HG03064 (cell line): ENCODE measurements around the gene TMEM184C.

ENCODE experiments used
- ATAC-seq: cut with Tn5 transposase; IDR thresholded peaks from one replicate; pipeline ENCODE4 v1.9.1; 2021; ENCODE audit warnings: low read depth; ENCODE audit not compliant: unreplicated experiment

Gene TMEM184C

DNA sequence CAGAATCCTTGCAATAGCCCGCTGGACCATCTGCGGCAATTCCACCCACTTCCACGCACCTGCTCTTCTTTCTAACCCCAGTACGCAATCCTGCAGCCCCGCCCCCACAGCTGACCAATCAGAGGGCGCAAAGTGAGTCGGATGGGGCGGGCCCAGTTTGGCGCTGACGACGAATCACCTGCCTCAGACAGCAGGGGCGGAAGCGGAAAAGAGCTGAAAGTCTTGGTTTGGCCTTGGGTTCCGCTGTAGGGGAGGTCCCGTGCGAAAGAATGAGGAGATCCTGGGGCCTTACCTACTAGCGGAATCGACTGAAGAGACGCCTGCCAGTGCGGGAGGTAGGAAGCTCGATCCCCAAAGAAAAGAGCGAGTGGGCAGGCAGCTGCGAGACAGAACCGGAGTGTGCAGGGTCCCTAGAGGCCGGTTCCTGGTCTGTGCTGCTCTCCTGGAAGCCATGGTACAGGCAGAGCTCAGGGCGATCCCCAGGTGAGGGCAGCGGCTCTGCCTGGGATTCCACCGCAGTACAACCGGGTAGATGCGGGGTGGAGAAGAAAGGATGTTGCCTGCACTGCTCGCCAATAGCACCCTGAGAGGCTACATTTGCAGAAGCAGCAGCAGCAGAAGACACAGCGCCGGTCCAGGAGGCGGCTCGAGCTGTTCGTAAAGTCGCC, at the start of gene TMEM184C:
Gene TMEM184C, plus strand, starts transcription at position 225 of the 668 bp plus-strand sequence. CDS start 560 bp downstream, outside the sequence.
- peak; percentile 99 for ATAC-seq

DNA sequence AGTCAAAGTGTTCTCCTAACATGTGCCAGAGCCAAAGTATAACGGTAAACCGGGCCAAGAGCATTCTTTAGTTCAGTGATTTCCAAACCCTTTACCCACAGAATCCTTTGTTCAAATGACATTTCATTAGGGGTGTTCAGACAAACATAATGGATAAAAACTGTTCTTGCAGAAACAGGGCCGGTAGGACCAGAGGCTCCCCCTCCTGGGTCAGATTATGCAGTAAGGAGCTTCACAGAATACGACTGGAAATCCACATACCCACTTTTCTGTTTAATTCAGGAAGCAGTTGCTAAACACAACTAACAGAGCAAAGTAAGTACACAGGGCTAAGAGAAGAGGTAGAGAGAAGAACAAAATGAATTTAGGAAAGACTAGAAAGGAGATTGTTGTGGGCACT, 46.6 kb upstream of the TMEM184C start:
- ATAC-seq = no peak

DNA sequence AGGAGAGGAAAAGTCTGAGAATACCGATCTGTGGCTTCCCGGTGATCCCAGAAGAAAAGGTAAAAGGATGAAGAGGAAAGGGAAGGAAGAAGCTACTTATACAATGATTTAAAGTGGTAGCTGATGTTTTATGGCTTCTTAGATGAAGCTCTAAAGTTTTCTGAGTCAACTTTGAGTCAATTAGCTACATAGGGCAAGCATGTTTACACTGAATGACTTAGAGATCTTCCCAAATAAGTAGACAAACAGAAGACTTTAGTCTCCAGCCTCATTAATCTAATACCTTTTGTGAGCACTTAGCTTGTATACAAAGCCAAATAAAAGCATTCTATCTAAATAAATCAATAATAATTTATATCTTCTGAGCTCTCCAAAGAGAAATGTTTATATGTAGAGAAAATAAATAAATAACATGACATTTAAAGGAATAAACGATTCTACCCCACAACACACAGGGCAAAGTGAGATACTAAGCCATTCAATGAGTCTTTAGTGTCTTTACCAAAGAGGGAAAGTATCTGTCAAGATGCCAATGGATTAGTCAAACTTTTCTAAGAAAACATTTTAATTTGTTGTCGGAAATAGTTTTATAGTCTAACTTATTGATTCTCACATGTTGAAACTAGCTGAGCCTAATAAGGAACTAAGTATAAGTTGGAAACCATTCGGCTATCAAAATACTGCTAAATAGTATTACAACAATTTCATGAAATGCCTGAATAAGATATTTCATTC, 46.0 kb upstream of the TMEM184C start:
- ATAC-seq = no peak

DNA sequence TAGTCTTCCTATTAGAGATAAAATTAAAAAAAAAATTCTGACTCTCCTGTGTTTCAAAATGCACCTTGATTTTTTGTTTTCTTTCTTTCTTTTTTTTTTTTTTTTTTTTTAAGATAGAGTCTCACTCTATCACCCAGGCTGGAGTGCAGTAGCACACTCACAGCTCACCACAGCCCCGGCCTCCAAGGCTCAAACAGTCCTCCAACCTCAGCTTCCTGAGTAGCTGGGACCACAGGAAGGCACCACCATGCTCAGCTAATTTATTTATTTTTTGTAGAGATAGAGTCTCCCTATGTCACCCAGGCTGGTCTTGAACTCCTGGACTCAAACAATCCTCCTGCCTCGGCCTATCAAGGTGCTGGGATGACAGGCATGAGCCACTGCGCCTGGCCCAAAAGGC, 41.1 kb upstream of the TMEM184C start:
- no peak for ATAC-seq

DNA sequence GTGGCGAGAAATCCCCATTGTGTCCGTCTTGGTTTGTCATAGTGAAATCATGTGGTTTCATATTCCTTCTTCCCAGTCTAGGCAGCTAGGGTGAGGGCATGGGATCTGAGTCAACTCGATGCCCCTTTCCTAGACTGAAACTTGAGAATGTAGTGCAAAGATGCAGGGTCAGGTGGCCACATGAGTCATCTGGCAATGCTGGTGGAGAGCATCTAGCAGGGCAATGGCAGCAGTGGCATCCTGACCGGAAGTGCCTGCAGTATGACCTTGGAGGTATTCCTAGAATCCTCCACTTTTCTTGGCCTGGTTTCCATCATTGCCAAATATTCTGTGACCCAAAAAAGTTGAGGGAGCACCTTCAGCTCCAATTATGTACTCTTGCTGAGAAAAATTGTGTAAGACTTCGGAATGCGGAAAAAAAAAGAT, 39.1 kb upstream of the TMEM184C start:
- no peak for ATAC-seq

DNA sequence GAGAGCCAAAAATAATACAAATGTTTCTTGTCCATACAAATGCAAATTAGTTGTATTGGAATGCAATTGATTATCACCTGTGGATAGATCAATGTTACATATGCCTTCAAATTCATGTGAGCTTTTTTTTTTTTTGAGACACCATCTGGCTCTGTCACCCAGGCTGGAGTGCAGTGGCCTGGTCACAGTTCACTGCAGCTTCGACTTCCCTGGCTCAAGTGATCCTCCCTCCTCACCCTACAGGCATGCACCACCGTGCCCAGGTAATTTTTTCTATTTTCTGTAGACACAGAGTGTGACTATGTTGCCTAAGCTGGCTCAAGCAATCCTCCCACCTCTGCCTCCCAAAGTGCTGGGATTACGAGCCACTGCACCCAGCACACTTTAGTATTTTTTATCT, 38.6 kb upstream of the TMEM184C start:
- no peak for ATAC-seq

DNA sequence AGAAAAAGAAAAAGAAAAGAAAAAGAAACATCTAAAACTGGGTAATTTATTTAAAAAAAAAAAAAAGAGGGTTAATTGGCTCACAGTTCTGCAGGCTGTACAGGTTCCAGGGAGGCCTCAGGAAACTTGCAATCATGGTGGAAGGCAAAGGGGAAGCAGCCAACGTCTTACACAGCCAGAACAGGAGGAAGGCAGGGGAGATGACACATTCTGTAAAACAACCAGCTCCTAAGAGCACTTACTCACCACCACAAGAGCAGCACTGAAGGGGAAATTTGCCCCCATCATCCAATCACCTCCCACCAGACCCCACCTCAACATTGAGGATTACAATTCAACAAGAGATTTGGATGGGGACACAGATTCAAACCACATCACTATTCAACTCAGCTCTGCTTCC, 36.8 kb upstream of the TMEM184C start:
- no peak for ATAC-seq

DNA sequence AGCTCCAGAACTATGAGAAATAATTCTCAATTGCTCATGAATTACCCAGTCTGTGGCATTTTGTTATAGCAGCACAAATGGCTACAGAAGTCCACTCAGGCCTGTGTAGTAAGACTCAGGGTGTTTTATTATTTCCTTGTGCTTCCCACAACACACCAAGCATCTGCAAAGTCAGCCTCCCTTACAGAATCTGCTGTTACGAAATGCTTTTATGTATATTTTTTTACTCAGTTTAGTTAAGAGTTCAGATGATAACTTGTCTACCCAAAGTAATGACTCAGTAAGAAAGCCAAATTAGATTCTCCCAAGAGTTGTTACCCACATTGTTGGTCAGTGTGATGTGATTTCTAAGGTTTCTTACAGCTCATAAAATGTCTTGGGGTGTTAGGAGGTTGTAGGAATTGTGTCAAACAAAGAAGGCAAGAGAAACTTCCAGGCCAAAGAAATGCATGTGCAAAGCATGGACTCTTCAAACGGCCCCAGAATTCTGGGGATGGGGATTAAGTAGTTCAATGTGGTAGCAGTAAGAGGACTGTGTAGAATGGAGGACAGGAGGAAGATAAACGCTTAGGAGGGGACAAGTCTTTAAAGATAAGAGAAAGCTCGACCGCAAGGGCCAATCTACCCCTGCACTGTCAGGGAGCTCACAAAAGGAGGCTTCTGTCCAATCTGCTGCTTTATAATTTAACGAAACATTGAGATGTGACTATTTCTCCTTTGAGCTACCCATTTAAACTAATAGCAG, 35.4 kb upstream of the TMEM184C start:
- no peak for ATAC-seq

DNA sequence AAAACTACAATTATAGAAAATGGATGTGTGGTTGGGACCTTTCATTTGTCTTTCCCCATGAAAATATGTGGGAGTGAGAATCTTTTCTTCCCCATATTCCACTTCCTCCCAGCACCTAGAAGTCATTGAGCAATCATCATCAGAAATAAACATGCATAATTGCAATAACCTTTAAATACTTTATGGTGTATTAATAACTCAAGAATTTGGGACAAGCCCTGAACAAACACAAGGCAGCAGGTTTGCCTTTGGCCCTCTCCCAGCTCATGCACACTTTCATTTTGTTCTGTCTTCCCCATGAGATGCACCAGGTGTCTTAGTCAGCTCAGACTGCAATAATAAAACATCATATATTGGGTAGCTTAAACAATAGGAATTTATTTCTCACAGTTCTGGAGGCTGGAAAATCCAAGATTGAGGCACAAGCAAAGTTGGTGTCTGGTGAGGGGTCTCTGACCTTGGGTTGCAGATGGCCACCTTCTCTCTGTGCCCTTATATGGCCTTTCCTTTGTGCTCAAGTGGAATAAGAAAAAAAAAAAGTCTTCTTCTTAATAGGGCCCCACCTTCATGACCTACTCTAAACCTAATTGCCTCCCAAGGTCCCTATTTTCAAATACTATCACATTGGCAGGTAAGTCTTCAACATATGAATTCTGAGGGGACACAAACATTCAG, 34.7 kb upstream of the TMEM184C start:
- no peak for ATAC-seq

DNA sequence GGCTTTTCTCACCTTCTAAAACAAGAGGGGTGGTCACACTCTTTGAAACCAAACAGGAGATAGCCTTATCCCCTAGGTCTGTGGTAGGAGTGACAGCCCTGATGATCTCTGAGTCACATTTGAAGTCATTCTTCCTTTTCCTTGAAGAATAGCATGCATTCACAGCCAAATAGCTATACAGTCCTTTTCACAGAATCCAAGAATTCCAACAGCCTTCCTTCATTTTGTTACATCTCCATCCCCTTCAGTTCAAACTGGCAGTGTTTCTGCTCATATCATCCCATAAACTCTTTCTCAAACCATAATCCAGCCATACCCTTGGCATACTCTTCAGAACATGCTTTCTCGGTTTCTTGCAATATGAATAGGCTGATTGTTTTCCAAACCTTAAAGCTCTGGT, 33.3 kb upstream of the TMEM184C start:
- ATAC-seq = no peak

DNA sequence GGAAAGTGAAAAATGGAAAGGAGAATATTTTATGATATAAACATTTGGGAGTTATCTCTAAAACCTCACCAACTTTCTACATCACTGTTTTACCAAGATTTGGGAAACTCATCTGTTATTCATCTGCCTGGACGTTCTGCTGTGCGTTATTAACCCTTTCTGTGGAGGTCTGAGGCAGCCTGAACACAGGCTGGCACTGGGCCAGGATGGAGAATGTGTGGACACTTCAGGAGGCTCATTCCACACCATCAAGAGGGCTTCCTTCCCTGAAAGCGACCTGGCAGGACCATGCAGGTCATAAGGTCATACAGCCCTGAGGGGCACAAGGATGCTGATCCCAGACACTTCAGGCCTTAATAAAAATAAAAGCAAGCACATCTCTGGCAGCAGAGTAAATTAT, 31.2 kb upstream of the TMEM184C start:
- ATAC-seq = no peak

DNA sequence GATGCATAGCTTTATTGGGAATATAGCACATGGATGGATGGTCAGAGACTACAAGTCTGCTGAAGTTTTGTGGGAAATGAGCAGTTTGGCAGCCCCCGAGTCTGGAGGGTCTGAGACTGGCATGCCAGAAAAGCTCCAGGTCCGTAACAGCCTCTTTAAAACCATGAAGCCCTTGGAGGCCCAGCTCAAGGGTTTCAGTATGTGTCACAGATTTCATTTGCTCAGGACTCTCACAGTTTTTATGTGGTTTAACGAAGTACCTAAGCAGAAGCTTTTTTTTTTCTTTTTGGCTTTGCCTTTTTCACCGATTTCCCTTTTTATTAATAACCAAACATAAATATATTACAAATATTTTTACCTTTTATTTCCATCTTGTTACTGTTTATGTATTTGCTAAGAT, 30.6 kb upstream of the TMEM184C start:
- ATAC-seq = peak; percentile 79

DNA sequence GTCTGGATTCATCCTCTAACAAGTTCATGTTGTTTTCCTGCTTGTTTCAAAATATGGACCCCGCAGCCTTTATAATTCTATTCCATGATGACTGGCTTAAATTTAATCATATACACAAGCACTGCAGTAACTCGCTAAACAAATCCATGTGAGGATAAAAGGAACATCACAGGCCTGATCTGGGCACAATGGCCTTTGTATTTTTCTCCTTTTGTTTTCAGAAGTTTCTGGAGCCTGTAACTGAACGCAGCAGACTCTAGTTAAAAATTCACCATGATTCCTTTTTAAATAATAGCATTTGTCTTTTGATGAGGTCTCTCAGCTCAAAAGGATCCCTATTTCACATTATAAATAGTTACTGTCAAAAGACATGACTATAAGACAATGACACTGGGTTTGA, 30.2 kb upstream of the TMEM184C start:
- ATAC-seq = no peak

DNA sequence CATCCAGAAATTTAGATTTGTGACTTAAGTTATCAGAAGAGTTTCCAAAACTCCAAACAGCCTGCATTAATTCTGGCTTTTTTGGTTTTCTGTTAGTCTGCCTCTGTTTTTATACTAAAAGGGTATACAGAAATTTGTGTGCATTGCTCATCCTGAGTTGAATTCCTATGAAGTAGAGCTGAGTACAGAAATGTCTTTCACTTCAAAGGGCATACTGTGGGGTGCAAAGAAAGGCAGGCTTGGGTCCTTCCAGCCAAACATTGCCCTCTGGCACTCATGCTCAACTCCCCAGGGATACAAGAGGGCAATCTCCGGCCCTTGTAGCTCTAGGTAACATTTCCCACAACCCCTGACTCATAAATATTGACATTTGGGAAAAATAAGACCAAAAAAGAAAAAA, 27.6 kb upstream of the TMEM184C start:
- no peak for ATAC-seq

DNA sequence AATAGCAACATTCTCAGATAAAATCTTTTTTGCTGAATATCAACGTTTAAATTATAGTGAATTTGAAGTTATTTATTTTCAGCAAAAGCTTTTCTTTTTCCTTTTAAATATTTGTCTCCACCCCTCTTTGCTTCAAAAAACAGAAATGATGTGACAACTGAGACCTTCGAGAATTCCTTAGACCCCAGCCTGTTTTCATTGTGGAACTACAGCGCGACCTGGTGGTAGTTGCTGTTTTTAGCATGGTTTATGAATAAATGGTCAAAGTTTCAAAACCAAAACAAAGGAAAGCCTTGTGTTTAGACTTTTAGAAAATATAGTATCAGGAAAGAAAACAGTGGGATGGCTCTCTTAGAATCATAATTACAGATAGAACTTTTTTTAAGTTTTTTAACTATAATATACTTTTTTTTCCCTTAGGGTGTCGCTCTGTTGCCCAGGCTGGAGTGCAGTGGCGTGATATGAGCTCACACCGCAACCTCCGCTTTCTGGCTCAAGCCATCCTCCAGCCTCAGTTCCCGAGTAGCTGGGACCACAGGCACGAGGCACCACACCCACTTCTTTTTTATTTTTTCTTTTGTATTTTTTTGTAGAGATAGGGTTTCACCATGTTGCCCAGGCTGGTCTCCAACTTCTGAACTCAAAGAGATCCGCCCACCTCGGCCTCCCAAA, 26.8 kb upstream of the TMEM184C start:
- ATAC-seq = no peak

DNA sequence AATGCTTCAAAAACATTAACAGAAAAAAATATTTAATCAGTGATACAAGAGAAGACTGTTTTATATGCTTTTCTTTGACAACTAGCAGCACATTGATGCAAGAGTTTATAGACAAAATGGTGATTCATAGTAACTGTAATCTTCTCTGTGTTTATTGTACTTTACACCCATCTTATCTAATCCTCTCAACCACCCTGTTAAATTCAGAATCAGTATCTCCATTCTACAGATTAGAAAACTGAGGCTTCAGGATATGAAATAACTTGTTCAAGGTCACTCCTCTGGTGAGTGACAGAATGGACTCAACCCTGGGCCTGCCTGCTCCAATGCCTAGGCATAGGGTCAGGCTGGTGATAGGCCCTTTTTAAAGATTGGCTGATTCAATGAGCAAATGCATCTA, 26.1 kb upstream of the TMEM184C start:
- no peak for ATAC-seq

DNA sequence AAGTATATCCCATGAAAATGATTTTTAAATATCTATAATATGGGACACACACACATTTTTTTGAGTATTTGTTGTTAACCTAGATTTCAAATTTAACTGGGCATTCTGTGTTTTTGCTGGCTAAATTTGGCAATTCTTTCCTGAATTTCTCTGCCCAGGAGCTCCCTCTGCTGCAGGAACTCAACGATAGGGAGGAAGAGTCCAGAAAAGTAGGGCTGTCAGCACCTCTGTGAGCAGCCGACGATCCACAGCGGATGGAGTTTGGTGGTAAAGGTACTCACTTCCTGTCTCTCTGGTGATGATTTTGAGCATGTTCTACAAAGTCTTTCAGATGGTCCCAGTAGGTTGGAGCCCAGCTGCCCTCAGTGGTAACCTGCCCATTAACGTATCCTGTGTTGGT, 23.1 kb upstream of the TMEM184C start:
- ATAC-seq = no peak

DNA sequence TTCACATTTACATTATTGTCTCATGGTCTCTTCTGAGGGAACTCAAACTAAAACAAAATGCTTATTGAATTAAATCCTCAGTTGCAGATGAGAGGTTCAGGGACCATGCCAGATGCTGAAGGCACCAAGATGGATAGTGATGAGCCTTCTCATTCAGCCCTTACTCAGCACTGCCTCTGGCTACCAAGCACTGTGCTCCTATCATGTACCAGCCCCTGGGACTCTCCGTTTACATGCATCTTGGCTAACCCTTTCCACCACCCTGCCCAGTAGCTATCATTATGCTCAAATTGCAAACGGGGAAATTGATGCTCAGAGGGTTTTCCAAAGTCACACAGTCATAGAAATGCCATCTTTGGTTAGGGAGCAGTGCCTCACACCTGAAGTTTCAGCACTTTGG, 22.6 kb upstream of the TMEM184C start:
- no peak for ATAC-seq

DNA sequence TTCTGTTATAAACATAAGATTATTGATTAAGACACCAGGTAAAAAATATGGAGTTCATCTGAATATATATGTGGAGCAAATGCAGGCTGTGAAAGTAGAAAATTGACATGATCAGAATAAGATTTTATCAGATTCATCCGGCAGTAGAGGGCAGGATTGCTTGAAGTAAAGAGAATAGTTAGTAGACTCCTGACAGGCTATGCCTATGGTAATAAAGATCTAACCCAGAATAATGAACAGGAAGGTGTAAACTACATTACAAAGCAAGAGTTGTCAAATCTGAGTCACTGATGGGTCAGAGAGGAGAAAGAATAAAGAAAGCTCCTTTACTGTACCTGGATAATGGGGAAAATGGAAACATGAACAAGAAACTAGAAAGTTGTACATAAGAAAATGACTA, 20.8 kb upstream of the TMEM184C start:
- ATAC-seq = no peak

DNA sequence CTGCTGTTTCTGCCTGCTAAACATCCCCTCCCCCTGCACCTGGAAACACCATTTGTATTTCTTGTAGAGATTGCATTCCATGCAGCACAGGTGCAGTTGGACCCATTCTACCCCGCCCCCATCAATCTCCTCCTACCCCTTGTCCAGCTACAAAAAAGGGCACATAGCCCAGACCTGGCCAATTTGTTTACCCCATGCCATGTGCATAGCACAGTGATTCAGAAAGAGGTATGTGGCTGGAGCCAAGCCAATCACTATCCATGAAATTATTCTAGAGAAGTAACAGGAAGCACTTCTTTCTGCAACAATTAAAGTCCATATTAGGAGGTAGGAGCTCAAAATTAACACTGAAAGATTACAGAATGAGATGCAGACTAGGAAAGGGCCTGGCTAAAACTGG, 20.2 kb upstream of the TMEM184C start:
- ATAC-seq = no peak

DNA sequence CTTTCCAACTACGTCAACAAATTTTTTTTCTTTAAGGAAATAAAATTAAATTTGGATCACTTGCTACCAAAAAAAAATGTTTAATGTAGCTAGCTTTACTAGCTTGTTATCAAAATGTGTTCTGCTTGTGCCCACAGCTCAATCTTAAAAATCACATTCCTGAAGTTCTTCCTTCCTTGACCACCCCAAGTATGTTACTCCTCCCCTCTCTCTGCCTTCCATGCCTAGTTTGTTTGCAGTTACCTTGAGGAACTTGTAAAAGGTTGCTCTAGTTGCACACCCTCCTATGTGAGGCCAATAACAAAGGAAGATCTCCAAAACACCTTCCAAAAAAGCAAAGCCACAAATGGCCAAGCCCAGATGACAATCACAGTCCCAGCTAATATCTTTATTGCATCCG, 19.6 kb upstream of the TMEM184C start:
- no peak for ATAC-seq
